Activated CD8-positive, alpha-beta memory T cell treated with anti-CD3 and anti-CD28 coated beads, Interleukin-2, amount 50 U/mL, for 24 hours (primary cell): ENCODE results near the gene DGKI.
"Not testable (repeated sequence)": the region's sequence is repeated elsewhere in the genome, so short reads cannot be mapped to it uniquely, and the experiment has no call there.

Experiments used
- DNase-seq: peaks from one replicate; pipeline ENCODE4 v3.0.0-alpha.2; 2020; ENCODE audit errors: extremely low read depth

Gene DGKI

GRCh38 chr7:137734221-137734620, 112.6 kb downstream of the DGKI start:
- DNase-seq: no peak

GRCh38 chr7:137732168-137732567, 114.6 kb downstream of the DGKI start:
- DNase-seq: no peak

GRCh38 chr7:137731436-137731835, 115.3 kb downstream of the DGKI start:
- no peak for DNase-seq

- no peak for DNase-seq
These were observed 118.3 kb downstream of the DGKI start for GRCh38 chr7:137728426-137728825.

- DNase-seq: no peak
These were observed 119.4 kb downstream of the DGKI start for GRCh38 chr7:137727413-137727812.

- no peak for DNase-seq
These were observed 128.4 kb downstream of the DGKI start for GRCh38 chr7:137718355-137718754.

DNA sequence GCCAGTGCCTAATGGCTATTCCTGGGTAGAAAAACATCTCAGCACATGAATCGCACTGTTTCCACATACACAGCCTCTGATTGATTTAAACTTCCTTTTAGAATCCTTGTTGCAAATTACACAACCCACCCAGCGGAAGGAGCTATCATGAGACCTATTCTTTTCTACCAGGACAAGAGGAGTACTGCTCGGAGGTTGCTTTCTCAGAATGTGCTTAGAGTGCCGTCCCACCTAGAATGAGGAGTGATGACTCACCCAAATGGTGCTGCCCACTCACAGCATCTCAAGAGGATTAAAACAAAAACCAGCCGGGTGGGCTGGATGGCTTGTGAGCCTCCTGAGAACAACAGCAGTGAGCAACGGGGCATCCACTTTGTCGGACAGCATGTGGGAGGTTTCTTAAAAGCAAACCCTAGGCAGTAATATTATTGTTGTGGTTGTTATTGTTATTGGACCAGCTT, 128.9 kb downstream of the DGKI start:
- no peak for DNase-seq

- DNase-seq: no peak
These were observed 129.7 kb downstream of the DGKI start for GRCh38 chr7:137717045-137717444.

- no peak for DNase-seq
These were observed 130.7 kb downstream of the DGKI start for GRCh38 chr7:137716061-137716460.

GRCh38 chr7:137715533-137715932, 131.2 kb downstream of the DGKI start:
- DNase-seq: no peak

DNA sequence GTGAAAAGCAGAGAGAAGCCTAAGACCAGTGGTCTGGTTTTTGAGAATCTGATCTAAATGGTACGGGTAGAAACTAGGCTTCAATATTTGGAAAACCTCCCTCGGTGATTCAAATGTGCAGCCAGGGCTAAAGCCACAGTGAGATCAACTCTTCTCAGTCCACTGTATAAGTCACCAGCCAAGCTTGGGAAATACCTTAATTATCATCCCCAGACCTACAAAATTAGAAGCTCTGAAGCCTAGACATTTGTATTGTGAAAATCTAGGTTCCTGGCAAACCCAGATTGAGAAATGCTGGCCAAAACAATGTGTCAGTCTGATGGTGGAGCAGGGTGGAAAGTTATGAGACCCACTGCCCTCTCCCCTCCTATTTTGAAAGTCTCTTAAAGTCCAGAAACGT, 131.7 kb downstream of the DGKI start:
- DNase-seq: no peak

DNA sequence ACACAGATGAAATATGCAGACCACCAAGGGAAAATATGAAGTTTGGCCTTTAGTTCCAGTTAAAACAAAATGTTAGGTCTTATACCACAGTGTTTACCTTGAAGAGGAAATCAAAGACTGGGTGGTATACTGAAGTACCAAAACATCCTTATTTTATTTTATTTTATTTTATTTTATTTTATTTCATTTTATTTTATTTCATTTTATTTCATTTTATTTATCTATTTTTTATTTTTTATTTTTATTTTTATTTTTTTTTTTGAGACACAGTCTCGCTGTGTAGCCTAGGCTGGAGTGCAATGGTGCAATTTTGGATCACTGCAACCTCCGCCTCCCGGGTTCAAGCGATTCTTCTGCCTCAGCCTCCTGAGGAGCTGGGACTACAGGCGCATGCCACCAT, 140.4 kb downstream of the DGKI start:
- DNase-seq: not testable (repeated sequence)

DNA sequence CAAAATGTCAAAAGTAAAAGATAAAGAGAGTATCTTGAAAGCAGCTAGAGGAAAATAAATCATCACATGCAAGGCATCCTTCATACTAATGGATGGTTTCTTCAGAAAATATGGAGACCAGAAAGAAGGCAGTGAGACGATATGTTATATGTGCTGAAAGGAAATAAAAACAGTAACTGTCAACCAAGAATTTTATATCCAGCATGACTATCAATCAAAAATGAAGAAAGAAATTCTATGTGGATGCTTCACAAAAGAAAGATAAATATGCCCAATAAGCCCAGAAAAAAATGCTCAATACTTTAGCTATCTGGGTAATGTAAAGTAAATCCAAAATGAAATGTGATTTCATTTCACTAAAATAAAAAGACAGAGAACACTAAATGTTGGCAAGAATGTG, 142.1 kb downstream of the DGKI start:
- DNase-seq: no peak

DNA sequence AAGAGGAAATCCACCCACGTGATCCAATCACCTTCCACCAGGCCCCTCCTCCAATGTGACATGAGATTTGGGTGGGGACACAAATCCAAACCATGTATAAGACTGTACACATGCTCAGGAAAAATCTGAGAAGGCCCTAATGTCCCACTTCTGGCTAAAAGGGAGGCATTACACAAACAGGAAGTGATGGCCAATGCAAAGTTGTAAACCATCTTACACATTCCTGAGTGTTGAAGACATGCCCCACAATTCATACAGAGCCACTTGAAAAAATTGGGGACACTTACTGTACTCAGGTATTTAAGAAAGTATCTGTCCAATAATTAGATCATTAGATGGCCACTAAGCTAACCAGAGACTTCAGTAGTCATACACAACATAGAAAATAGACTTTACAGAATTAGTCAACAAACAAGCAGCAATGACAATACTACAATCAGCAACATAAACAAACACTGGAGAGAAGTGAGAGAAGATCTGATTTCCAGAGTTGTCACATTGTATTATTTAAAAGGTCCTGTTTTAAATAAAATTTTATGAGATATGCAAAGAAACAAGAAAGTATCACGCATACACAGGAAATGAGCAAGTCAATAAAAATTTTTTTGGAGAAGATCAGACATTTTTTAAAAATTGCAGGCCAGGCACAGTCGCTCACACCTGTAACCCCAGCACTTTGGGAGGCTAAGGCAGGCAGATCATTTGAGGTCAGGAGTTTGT, 143.3 kb downstream of the DGKI start:
- no peak for DNase-seq

DNA sequence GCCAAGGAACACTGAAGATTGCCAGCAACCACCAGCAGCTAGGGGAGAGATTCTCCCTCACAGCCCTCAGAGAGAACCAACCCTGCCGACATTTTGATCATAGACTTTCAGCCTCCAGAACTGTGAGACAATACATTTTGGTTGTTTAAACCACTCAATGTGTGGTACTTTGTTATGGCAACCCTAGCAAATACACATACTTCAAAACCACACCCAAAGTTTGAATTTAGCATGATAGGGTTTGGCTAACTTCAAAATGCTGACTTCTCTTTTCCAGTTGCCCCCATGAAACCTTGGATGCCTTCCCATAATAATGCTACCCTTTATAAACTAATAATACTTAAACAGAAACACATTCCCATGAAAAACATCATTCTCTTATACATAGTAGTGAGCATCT, 149.8 kb downstream of the DGKI start:
- no peak for DNase-seq

- no peak for DNase-seq
These were observed 150.4 kb downstream of the DGKI start for GRCh38 chr7:137696376-137696775.

- DNase-seq: no peak
These were observed 150.8 kb downstream of the DGKI start for GRCh38 chr7:137695942-137696341.

DNA sequence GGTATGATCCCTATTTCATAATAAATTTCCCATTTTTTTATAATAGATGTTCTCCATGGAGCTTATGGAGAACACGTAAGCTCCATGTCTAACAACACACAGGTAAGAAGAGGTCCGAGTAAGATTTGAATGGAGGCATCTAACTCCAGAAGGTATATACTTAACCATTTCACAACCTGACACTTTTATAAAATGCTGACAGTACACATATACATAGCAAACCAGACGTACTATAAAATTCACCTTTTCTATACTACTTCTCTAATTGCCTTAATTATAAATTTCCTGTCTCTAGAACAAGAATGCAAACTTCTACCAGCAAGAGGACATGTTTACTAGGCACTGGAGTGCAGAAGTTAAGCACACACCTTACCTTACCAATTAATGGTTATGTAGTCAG, 151.3 kb downstream of the DGKI start:
- DNase-seq: no peak

DNA sequence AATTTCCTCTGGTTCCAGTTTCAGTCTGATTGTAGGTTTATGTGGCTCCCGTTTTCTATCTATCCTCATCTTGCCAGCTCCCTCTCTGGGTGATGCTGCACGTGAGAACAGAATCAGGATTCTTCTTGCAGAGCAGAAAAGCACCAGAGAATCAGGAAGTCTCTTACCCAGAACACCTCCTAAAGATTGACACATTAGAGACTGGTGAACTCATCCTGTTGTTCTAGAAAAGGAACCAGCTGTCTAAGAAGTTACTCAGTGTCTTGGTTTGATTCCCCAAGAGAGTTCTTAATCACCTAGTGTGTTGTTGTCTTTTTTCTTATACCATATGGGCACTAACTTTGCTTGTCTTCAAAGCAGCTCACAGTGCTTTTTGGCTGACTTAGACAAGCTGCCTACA, 152.4 kb downstream of the DGKI start:
- no peak for DNase-seq

DNA sequence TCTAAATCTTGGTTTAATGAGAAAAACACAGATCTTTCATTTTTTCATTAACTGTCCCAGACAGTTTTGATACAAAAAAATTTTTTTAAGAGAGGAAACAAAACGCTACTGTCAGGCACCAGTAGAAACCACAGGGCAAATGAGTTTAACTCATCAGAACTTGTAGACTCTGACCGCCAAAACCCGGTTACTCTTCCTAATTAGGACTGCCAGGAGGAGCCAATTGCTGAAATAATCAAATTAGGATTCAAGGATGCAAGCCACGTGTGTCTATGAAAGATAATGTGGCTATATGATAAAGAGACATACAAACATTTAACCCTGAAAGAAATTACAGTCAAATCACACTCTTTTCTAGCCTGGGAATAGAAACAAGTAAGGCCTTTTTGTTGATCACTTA, 154.4 kb downstream of the DGKI start:
- no peak for DNase-seq

GRCh38 chr7:137691566-137691965, 155.2 kb downstream of the DGKI start:
- DNase-seq: no peak

- DNase-seq: no peak
These were observed 156.1 kb downstream of the DGKI start for GRCh38 chr7:137690635-137691034.

DNA sequence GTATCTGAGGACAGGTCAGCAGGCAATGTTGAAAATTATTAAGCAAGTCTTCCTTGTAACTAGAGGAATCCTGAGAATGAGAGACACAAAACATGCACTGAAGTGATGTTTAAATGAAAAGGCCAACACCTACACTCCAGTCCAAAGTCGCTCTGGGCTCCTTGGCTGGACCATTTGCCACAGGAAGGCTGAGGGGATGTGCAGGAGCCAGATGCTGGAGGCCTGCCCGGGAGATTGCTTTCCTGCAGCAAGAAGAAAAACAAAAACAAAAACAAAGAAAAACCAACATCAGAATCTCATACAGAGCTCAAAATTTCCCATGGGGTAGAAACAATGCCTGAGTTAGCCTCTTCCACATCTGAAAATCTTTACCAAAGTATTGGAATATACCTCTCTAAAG, 157.0 kb downstream of the DGKI start:
- DNase-seq: no peak
